Stimulated activated CD8-positive, alpha-beta memory T cell treated with anti-CD3 and anti-CD28 coated beads, Interleukin-2, amount 100 ng/mL, for 1 hour (primary cell): ENCODE measurements around the gene GMPR2.

ENCODE experiments used
- DNase-seq, 2 donors: peaks; one replicate each; pipeline ENCODE4 v3.0.0-alpha.2; 2020; ENCODE audit warnings: low read depth in 2 of 2

Gene GMPR2

DNA sequence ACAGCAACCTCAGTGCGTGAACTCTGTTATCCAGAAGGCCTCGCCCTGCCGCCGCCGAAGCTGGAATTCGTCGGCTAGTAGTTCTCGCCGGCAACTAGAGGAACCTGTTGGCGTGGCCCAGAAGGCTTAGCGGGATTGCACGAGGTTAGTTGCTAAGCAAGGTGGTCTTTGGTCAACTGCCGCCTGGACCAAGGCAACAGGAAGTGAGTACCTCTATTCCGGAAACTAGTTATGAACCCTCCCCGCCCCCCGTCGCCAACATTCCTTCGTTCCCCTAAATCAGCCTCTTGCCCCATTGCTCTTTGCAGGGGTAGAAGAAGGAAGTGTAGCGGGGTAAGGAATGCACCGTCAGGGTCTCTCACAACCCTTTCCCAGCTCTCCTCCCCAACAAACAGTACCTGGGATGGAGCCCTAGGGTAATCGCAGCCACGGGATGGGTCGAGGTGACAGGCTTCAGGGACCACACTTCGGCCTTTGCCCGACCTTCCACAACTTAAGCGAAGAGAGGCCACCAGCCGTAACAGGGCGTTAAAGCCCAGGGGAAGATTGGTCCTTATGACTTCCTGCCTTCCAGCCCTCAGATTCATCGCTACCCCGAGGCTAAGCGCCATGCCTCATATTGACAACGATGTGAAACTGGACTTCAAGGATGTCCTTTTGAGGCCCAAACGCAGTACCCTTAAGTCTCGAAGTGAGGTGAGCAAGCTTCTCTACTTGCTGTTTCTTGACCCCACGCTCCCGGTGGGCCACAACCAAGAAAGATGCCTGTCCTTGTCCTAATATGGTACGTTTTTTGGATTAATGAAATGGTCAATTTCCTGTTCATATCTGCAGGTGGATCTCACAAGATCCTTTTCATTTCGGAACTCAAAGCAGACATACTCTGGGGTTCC lies at the start of gene GMPR2:
TSS of gene GMPR2 (plus strand) at position 285 of the 893 bp plus-strand sequence. CDS start at position 610, 325 bp downstream.
- no peak for DNase-seq

DNA sequence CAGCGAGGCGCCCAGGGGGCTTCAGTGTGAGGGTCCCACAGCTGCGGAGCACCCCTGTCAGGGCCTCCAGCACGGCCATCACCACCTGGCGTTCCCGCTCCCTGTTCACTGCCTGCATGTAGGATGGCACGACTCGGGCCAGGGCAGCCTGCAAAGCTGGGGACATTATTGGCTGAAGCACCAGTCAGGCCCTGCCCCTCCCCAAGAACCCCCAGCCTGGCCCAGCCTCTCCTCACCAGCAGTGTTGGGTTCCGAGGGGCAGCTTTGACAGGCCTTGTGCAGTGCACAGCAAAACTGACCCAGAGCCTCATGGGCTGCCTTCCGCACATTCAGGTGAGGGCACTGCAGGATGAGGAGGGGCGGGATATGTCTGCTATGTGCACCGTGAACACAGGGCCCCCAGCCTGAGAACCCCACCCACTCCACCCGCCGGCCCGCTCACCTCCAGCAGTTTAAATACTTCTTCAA lies 49.7 kb upstream of the GMPR2 start:
- DNase-seq, result no peak

DNA sequence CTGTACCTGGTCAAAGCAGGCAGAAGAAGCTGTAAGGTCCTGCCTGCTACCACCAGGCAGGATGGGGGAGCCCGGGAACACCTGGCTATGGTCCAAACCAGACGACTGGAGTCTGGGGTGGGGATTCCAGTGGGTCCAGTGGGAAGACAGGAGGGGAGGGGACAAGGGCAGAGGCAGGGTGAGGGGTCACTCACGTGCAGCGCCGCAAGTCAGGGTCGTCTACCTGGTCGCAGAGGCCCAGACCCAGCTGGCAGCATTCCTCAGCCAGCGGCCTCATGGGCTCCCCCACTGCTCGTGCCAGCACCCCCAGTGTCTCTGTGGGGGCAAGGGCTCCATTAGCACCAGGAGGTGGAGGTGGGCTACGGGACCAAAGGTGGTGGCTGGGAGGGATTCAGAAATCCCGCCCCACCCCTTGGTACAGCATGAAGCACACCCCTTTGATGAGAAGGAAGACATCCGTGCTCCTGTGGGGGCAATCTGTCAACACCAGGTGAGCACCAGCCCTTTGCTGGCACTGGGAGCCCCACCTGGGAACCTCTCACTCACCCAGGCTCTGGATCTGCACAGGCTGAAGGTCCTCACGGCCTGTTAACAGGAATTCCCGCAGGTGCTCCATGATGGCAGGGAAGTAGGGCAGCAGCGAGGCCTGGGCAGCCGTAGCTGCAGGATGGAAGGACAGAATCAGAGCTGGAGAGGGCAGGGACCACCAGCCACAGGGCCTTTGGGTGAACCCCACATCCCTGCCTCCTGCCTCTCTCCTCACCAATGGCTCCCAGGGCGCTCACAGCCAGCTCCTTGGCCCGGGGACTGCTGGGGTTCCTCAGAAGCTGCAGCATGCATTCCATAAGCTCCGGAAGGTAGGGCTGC lies 48.4 kb upstream of the GMPR2 start:
- no peak for DNase-seq

DNA sequence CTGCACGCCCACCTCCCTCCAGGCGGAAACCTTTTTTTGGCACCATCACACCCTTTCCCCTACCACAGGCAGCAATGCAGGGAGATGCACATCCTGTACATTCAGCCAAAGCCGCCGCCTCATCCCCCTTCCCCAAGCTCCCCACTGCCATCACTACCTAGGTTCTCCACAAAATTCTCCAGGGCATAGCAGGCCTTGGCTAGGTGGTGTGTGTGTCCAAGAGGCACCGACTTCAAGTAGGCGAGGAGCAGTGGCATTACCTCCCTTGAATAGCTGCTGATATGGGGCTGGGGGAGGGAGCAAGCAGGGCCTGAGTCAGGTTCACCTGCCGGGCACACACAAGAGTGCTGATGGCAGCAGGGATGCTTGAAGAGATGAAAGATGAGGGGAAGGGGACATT lies 47.7 kb upstream of the GMPR2 start:
- DNase-seq, result no peak

DNA sequence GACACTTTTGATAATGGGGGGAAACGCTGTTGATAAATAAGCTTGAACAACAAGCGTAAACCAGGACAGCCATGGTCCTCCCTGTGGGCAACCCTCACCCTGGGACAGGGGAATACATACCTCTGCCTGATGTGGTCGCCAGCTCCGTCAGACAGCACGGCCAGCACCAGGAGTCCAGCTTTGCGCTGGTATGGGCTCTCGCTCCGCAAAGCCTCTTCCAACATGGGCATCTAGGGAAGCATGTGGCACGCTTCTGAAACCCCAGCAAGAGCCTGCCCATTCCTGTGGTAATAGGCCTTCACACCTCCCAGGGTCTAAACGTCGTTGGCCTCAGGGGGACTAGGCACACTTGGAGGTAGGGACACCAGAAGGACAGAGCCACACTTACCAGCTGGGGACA lies 47.0 kb upstream of the GMPR2 start:
- no peak for DNase-seq

DNA sequence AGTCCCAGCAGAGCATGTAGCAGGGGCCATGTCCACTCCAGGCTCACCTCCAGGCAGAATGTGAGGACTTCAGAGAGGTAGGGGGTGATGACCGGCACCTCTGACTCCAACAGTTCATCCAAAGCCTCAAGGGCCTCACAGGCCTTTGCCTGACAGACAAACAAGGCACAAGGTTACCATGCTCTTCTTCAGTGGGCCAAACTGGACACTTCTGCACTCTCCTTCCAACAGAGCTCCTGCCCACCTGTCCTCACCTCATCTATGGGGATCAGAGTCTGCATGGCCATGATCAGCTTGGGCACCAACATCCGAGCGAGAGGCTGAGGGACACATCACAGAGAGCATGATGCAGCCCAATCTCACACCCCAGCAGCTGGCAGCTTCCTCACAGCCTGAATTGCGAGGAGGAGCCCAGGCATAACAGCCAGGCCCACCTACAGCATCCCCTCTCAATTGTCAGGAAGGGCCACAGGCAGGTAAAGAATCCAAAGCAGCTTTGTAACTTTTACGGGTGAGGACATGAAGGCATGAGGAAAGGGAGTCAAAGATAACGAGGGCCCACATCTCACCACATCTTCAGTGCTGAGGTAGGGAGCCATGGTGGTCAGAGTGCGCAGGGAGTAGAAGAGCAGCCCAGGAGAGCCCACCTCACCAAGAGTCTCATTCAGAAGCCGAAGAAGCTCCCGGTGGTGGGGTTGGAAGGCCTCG lies 45.7 kb upstream of the GMPR2 start:
- no peak for DNase-seq

DNA sequence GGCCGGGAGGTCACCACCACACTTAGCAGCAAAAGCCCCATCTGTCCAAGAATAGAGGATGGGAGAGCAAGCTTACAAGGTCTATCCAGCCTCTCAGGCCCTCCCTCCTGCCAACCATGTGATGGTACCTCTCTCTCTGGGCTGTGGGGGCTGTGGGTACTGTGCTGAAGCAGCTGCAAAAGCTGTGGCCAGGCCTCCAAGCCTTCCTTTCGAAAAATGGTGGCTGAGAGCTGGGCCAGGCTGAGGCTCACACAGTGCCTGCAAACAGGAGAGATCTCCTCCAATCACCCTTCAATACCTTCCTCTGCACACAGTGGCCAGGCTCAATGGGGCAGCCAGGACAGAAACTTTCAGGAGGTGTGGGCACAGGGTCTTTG lies 45.2 kb upstream of the GMPR2 start:
- no peak for DNase-seq

DNA sequence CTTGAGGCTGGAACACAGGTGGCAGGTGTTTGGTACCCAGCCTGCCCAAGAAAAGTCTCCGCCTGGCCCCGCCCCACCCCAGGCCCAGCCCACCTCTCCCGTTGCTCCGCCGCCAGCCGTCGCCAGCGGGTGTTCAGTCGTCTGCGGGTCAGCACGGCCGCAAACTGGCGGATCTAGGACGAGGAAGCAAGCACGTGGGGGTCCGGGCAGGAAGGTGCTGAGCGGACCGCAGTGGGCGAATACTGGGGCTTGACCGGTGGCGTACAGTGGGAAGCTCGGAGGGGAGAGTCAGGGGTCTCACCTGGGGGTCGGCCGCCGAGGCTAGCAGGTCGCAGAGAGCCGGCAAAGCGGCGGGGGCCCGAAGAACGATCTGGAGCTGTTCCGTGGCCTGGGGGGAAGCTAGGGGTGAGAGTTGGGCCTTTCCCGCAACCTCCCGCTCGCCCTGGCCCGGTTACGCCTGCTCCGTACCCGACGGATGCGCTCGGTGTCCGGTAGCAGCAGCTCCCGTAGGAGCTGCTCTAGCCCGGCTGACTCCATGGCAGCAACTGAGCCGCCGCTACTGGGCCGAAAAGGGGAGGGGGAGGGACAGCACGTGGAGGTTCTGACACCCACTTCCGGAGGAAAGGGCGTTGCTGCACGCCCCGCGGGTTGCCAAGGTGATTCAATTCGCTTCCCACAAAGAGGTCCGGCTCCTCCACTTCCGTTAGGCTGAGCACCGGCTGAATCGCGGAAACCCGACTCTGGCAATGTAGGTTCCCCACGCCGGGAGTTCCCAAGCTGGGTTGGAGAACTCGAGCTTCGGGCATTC lies 44.3 kb upstream of the GMPR2 start, which contains the start of gene IPO4:
TSS of gene IPO4 (minus strand) at position 566 of the 808 bp plus-strand sequence. CDS start at position 537, 29 bp downstream.
- peak; percentile 87 to 91 for DNase-seq

DNA sequence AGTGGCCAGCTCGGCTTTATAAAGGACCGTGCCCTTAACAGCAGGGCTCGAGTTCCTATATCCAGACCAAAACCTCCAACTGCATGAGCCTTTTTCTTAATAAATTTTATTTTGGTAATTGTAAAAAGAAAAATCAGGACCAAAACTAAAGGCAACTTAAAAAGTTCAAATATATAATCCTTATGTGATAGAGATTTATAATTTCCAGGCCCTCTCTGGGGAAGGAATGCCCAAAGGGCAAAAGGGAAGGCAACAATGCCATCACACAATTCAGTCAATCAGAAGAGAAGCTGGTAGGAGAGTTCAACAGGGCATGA lies 43.7 kb upstream of the GMPR2 start:
- DNase-seq, result no peak

DNA sequence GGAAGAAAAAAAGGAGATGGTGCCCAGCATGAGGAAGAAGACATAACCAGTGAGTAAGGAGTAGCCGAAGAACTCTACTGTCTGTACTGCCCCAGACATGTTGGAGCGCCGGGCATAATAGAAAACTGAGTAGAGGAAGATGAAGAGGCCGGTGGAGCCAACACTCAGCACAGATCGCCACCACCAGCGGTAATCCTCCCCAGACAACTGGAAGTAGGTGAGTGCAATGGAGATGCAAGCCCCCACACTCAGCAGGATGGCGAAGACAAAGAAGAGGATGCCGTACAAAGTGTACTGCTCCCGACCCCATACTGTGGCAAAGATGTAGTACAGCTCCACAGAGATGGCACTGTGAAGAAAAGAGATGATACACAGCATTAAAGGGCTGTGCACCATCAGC lies 43.3 kb upstream of the GMPR2 start:
- no peak for DNase-seq

DNA sequence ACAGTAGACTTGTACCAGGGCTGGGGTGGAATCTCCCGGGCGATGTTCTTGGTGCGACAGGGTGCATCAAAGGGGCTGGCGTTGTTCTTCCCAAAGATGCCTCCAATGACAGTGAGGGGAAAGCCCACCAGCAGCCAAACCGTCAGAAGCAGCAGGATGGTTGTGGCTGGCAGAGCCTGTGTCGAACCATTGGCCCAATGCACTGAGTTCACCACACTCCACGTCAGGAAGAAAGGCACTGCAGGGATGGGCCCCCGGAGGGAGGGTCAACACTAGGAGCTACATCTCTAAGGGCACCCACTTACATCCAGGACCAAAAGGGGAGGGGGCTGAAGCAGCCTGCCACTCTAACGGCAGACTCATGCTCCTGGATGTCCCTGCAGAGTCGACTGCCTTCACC lies 42.3 kb upstream of the GMPR2 start:
- DNase-seq, result no peak

DNA sequence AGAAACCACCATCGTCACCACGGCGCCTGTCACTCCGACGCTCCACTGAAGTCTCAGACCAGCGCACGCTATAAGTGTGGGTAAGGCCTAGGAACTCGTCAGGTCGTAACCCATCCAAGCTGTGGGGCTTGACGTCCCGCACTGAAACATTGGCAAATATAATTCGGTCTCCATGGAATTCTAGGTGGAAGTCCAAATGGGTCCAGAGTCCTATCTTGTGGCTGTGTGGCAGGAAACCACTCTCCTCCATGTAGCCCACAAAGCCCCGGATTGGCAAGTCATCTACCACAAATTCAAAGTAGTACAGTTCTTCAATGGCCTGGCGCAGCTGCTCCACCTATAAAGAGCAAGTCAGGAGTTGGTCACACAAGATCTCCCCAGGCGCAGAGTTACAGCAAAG lies 39.8 kb upstream of the GMPR2 start:
- DNase-seq, result no peak

DNA sequence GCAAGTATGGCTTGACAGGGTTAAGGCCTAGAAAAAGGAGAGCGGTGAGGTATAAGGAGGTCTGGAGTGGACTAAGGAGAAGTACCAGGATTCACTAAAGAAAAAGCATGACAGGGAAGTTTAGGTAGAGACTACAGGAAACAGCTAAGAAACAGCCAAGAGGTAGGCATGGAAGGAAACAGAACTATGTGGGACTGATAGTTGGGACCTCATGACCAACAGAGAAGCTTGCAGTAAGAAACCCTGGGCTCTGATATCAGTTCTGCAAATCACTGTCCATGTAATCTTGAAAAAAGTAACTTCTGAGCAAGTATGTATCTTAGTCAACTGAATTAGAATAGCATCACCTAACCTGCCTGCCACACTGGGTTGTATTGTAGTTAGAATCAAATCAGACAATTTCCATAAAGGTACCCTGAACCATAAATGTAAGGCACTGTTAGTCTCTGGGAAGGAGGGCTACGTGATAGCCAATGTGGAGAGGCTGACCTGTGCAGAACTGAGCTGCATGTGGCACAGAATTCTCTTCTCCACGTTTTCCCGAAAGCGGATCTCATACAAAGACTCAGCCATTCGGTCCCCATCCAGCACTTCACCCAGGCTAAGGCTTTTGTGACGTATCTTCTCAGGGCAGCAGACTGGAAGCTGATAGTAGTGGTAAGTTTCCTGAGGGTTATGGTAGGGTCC lies 38.4 kb upstream of the GMPR2 start:
- DNase-seq, result no peak

DNA sequence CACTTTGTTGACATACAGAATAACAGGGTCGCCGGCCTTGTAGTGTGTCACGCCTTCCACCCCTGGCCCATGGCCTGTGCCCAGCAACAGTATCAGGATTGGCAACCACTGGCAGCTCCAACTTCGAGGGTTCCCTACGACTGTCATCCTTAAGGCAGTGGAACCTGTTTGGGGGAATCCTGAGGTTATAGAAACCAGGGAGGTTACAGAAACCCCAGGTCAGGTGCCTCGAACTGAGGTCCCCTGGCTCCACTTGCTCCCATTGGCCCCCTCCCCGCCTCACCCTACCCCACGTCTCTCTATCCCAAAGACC lies 37.9 kb upstream of the GMPR2 start:
- no peak for DNase-seq

DNA sequence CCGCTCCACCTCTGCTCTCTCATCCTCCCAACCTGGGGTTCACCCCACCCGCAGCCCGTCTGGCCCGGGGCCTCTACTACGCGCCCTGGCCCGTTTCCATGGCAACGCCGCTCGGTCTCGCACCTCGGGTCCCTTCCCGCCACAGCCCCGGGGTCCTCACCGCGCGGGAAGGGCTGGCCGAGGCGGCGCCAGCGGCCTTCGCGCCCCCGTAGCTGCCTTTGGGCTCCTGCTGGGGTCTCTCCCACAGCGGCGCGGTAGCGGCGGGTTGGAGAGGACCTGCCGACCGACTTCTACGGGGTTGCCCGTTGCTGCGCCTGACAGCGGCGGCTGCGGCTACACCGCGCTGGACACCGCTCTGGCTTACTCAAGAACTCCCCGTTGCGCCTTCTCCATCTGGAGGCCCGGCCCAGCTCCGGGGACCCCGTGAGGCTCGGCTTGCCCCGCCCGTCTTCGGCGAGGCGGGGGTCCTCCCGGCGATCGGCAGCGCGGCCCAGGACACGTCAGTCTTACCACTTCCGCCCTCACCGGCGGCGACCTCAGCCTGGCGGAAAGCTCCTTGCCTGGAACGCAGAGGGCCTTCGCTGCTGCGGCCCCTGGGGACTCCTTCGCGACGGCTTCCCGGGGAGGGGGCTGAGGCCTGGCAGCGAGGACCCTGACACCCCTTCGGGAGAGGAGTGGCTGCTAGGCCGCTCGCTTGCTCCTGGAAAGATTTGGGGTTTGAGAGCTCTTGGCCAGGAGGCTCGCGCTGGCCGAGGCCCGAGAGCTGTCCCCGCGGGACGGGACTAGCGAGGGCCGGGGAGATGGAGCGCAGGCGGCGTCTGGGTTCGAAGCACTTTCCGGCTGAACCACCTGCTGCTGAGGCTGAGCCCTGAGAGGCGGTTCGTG lies 37.3 kb upstream of the GMPR2 start, which contains the start of gene TM9SF1:
TSS of gene TM9SF1 (minus strand) at position 256 of the 885 bp plus-strand sequence. CDS start 422 bp downstream, outside the sequence.
- peak; percentile 76 to 77 for DNase-seq

DNA sequence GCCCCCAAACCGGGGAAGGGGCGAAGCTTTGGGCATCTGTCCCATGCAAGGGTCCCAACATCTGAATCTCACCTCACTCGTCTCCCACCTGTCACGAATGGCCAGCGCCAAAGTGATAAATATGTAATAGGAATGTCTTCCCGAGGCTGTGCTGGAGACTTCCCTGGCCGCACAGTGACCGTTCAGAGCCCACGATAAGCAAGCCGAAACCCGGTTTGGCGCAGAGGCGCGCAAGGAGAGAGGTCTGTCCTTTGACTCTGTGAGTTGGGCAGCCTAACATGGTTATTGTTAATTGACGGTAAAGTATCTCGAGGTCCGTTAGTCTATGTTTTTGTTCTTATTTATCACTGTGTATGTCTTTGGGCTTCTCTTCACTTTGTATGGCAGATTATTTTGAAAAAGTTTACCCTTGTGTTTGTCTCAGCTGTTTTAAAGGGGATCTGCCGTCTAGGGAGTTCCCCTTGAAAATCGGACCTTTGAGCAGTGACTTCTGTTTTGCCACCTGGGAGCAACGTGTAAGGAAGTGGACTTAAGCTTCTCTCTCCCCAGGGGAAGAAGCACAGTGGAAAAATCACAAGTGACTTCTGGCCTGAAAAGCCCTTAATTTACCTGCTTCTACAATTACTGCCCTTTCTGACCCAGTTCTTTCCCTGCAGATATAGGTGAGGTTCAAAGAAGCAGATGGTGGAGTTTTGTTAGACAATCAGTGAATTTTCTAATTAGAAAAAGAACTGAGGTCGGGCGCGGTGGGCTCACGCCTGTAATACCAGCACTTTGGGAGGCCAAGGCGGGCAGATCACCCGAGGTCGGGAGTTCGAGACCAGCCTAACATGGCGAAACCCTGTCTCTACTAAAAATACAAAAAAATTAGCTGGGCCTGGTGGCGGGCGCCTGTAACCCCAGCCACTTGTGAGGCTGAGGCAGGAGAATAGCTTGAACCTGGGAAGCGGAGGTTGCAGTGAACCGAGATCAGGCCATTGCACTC lies 36.4 kb upstream of the GMPR2 start:
- no peak for DNase-seq

DNA sequence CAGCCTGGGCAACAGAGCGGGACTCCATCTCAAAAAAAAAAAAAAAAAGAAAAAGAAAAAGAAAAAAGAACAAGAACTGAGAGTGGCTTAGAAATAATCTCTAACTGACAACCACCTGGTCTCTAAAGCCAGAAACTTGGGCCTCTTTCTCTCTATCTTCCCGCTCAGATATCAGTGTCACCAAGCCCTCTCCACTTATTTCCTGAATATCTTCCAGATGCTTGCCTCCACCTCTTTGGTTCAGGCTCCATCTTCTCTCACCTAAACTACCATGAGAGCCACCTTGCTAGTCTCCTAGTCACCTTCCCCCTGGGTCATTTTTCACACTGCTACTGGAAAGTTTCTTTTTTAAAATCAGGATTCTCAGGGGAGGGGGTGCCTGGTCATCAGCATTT lies 35.7 kb upstream of the GMPR2 start:
- DNase-seq, result no peak

DNA sequence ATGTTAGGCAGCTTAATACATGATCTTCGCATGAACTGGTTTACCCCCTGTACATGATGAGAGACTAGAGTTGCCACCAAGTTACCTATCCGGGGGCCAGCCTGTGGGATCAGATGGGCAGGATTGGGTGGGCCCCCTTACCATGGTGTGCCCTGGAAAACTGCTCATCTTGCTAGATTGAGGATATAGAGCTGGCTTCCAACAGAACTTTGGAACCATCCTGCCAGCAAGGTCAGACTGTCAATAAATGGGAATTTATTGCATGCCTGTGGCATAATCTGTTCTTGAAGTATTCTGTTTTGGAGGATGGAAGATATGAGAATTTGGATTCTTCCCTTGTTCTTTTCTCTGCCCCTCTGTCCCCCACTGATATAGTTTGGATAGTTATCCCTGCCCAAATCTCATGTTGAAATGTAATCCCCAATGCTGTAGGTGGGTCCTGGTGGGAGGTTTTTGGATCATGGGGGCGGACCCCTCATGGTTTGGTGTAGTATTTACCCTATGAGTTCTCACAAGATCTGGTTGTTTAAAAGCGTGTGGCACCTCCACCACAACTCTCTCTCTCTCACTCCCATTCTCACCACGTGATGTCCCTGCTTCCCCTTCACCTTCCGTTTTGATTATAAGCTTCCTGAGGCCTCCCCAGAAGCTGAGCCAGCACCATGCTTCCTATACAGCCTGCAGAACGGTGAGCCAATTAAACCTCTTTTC lies 33.8 kb upstream of the GMPR2 start:
- DNase-seq, result no peak
